Breast epithelium (tissue), 3 donors: Measurements from ENCODE around the gene MTARC2.
"Not testable (repeated sequence)": the region's sequence is repeated elsewhere in the genome, so short reads cannot be mapped to it uniquely, and the experiment has no call there.

Experiments
- POLR2A ChIP-seq: fragments of 450-650 bp; IDR thresholded peaks from one replicate; pipeline ENCODE4 v1.6.1; 2016; ENCODE audit warnings: antibody characterized with exemption, mild to moderate bottlenecking, moderate library complexity
- TF ChIP-seq, protein P1 (sequence below), 3 donors: fragments of 450-650 bp; IDR thresholded peaks; one replicate each; pipeline ENCODE4 v1.5.1; 2016 to 2017; ENCODE audit warnings: antibody characterized with exemption in 3 of 3, mild to moderate bottlenecking in 3 of 3, moderate library complexity in 3 of 3

DNA sequence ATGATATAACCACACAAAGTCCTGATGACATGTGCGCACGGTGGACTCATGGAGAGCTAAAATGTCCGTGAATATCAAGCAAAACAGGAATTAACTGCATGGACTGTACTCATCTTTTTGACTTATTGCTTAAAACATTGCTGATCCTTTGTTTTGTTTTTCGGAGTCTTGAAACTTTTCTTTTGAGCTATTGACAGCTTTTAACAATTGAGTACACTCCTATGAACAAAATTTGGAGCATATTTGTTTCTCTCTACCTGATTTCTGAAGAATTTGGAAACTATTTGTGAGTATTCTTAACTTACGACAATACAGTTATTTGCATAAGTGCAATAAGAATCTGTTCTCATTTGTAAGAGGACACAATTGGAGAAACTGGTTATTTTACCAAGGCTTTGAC, 32.1 kb upstream of the MTARC2 start:
- TF ChIP-seq POLR2A, result not testable (repeated sequence)
- TF ChIP-seq, protein P1, sequence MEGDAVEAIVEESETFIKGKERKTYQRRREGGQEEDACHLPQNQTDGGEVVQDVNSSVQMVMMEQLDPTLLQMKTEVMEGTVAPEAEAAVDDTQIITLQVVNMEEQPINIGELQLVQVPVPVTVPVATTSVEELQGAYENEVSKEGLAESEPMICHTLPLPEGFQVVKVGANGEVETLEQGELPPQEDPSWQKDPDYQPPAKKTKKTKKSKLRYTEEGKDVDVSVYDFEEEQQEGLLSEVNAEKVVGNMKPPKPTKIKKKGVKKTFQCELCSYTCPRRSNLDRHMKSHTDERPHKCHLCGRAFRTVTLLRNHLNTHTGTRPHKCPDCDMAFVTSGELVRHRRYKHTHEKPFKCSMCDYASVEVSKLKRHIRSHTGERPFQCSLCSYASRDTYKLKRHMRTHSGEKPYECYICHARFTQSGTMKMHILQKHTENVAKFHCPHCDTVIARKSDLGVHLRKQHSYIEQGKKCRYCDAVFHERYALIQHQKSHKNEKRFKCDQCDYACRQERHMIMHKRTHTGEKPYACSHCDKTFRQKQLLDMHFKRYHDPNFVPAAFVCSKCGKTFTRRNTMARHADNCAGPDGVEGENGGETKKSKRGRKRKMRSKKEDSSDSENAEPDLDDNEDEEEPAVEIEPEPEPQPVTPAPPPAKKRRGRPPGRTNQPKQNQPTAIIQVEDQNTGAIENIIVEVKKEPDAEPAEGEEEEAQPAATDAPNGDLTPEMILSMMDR (IDR thresholded peaks at IDR 0.05), result not testable (repeated sequence)
